ENCODE measurements around the gene KANK4.

KANK4 gene

GRCh38 chr1:62318756-62319544 is at the start of gene KANK4:
Gene KANK4 (minus strand): TSS chr1:62319434. CDS start chr1:62281564, 37,870 bp downstream.
- DNase-seq (ENCODE audit: low read depth in 1 of 2, low spot score in 1 of 2): no peak

DNA sequence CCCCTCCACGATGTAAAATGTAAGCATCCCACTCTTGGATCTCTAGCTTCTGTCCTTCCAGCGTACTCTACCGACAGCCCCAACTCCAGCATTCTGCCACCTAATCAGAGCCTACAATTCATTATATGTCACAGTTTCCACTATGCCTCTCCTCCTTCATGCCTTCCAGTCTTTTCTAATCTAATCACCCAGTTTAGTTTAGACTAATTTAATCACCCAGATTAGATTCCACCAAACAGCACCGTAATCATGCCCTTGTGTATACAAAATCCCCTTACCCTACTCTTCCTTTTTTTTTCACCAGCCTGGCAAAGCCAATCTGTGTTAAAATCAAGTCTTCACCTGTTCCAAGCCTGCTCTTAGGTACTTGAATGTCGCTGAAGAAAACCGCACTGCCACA is 49.8 kb upstream of the KANK4 start:
- no peak for DNase-seq (ENCODE audit: low read depth in 1 of 2, low spot score in 1 of 2)

GRCh38 chr1:62367005-62367557 is 47.8 kb upstream of the KANK4 start:
- DNase-seq (ENCODE audit: low read depth in 1 of 2, low spot score in 1 of 2): no peak

GRCh38 chr1:62364721-62365120 is 45.5 kb upstream of the KANK4 start:
- DNase-seq (ENCODE audit: low read depth in 1 of 2, low spot score in 1 of 2): no peak

DNA sequence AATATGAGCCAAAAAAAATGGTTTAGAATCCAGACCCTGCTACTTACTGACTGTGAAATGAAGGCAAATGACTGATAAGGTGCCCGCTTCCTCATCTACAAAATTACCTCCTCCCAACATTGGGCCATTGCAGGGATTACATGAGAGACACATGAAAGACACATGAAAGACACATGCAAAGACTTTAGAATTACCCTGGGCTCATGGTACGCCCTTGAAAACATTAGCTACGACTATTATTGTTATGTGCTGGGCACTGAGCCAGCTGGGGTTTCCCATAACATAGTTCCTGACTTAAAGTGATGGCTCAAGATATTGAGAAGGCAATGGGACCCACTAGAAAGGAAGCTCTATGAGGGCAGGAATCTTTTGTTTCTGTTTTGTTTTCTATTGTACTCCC is 43.7 kb upstream of the KANK4 start:
- no peak for DNase-seq (ENCODE audit: low read depth in 1 of 2, low spot score in 1 of 2)

GRCh38 chr1:62362061-62362917 is 43.1 kb upstream of the KANK4 start:
- no peak for DNase-seq (ENCODE audit: low read depth in 1 of 2, low spot score in 1 of 2)

- no peak for DNase-seq (ENCODE audit: low read depth in 1 of 2, low spot score in 1 of 2)
Observed at GRCh38 chr1:62361431-62361830, 42.2 kb upstream of the KANK4 start.

DNA sequence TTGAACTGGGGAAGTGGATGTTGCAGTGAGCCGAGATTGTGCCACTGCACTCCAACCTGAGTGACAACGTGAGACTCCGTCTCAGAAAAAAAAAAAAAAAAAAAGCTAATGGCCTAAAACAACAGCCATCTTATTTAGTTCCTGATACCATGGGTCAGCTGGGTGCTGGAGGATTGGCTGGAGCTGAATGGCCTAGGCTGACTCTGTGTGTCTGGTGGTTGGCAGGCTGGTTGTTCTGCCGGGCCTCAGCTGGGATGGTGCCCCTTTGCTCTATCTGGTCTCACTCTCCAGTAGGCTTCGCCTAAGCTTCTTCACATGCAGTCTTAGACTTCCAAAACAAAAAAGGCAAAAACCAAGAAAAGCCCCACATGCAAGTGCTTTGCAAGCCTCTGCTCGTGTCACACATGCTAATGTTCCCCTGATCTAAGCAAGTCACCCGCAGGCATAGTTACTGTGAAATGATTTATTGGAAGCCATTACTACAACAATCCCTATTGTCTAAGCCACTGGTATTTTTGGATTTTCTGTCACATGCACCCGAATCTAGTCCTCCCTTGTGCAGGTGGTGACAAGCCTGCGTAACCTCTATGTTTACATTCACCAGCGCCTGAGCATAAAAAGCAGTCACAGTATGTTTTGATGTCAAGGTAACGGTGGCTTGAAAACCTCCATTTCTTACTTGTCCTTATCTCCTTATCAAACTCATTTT is 39.6 kb upstream of the KANK4 start:
- DNase-seq (ENCODE audit: low read depth in 1 of 2, low spot score in 1 of 2): no peak

DNA sequence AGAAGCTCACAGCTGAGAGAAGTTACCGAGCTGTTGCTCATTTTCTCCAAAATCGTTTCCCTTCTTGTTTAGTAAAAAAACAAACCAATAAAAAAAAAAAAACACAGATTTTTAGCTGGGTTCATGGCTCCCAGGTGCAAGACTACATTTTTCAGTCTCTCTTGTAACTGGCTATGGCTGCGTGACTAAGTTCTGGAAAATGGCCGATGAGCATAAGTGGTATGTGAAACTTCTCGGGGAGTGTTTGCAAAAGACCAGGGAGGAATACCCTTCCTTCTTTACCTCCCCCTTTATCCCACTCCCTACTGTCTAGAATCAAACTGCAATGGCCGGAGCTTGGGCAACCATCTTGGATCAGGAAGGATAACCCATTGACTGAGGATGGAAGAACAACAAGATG is 38.7 kb upstream of the KANK4 start:
- no peak for DNase-seq (ENCODE audit: low read depth in 1 of 2, low spot score in 1 of 2)

- DNase-seq (ENCODE audit: low read depth in 1 of 2, low spot score in 1 of 2): no peak
Observed at GRCh38 chr1:62356257-62356835, 37.1 kb upstream of the KANK4 start.

- DNase-seq (ENCODE audit: low read depth in 1 of 2, low spot score in 1 of 2): no peak
Observed at GRCh38 chr1:62355095-62355494, 35.9 kb upstream of the KANK4 start.

DNA sequence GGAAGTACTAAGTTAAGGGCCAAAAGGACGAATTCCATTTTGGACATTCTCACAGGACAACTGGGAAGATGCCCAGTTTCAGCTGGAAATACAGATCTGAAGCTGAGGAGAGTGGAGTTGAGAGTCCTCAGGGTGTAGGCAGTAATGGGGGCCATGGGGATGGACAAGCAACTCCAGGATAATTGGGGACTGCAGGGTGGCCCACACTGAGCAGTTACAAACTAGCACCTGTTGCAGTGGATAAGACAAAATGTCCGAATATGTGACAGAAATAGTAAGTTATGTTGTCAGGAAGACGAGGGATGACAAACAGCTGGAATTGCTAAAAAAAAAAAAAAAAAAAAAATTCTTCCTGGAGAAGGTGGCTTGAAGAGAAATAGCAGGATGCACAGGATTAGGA is 34.6 kb upstream of the KANK4 start:
- DNase-seq (ENCODE audit: low read depth in 1 of 2, low spot score in 1 of 2): no peak

- no peak for DNase-seq (ENCODE audit: low read depth in 1 of 2, low spot score in 1 of 2)
Observed at GRCh38 chr1:62352387-62352786, 33.2 kb upstream of the KANK4 start.

GRCh38 chr1:62349470-62350233 is 30.4 kb upstream of the KANK4 start:
- DNase-seq (ENCODE audit: low read depth in 1 of 2, low spot score in 1 of 2): no peak

DNA sequence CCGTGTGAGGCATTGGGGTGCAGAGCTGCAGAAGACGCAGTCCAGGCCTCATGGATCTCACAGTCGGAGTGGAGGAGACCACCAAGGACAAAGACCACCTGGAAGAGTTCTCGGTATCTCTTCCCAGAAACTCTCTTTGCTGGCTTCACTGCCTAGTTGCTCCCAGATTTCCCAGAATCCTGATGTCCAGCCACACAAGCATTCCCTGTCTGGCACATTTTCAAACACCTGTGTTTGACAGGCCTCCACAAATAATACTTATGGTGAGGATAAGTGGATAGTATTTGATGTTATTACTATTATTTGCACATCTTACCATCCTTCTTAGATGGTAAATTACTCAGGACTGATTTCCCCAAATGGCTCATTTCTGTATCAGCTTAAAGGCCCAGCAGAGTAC is 27.7 kb upstream of the KANK4 start:
- no peak for DNase-seq (ENCODE audit: low read depth in 1 of 2, low spot score in 1 of 2)

- no peak for DNase-seq (ENCODE audit: low read depth in 1 of 2, low spot score in 1 of 2)
Observed at GRCh38 chr1:62343911-62344310, 24.7 kb upstream of the KANK4 start.

- DNase-seq (ENCODE audit: low read depth in 1 of 2, low spot score in 1 of 2): no peak
Observed at GRCh38 chr1:62342270-62342669, 23.0 kb upstream of the KANK4 start.

DNA sequence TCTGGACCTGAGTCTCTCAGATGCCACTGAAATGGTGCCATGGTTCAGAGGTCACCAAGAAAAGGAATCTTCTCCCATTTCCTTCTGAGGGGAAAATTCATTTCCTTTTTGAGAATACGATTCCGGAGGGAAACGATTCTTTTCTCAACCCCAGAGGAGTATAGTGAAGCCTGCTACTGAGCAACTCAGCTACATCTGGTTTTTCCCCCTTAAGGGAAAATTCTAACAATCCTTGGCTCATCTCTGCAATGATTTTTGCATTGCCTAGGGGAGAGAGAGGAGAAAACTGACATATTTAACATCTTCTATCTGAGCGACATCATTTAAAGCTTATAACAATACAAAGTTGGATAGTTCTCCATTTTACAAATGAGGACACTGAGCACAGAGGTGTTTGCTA is 22.4 kb upstream of the KANK4 start:
- no peak for DNase-seq (ENCODE audit: low read depth in 1 of 2, low spot score in 1 of 2)

DNA sequence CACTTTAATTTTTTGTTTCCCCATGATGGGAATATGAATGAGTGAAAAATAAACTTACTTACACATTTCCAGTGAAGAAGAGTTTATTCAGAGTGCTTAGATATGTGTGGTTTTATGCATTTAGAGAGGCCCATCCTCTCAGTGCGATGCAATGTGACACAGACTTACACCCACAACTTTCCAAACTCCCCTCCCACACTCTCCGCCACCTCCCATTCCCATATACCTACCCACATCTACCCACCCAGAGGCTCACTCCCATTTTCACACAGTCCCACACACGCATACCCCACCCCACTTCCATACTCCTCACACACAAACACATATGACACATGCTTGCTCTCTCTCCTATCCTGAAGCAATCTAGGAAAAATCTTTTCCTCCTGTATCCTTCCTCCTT is 21.9 kb upstream of the KANK4 start:
- DNase-seq (ENCODE audit: low read depth in 1 of 2, low spot score in 1 of 2): no peak

Measured in activated T-helper 1 cell treated with anti-CD3 and anti-CD28 coated beads, Interleukin-2, amount 50 U/mL, for 16 hours (primary cell).